NCI-H2029 treated with DMSO at 0.1 percent for 48 hours (cell line): ENCODE results near the gene RRP1.
A peak's percentile ranks its signal among the peaks of the same experiment; 100 is the strongest.

Source experiments
- DNase-seq: peaks from one replicate; lab custom pipeline; 2025; lab: John Stamatoyannopoulos, UW

Gene RRP1

GRCh38 chr21:43801006-43801783 is 11.8 kb downstream of the RRP1 start:
- DNase-seq, result no peak

GRCh38 chr21:43802713-43803313 is 13.4 kb downstream of the RRP1 start:
- no peak for DNase-seq

GRCh38 chr21:43803558-43804300 is 14.4 kb downstream of the RRP1 start:
- no peak for DNase-seq

GRCh38 chr21:43805275-43805800 is 16.0 kb downstream of the RRP1 start:
- no peak for DNase-seq

- DNase-seq, result no peak
Observed at GRCh38 chr21:43806017-43806710, 16.8 kb downstream of the RRP1 start.

GRCh38 chr21:43808367-43808766 is 19.0 kb downstream of the RRP1 start:
- DNase-seq, result no peak

GRCh38 chr21:43808832-43809251 is 19.5 kb downstream of the RRP1 start:
- no peak for DNase-seq

GRCh38 chr21:43809346-43809799 is 20.0 kb downstream of the RRP1 start:
- no peak for DNase-seq

GRCh38 chr21:43809853-43810504 is 20.6 kb downstream of the RRP1 start:
- DNase-seq, result no peak

GRCh38 chr21:43810505-43811261 is 21.3 kb downstream of the RRP1 start:
- DNase-seq, result peak; percentile 50

- no peak for DNase-seq
Observed at GRCh38 chr21:43811262-43812105, 22.1 kb downstream of the RRP1 start.

GRCh38 chr21:43812139-43812821 is 22.9 kb downstream of the RRP1 start:
- no peak for DNase-seq

- DNase-seq, result no peak
Observed at GRCh38 chr21:43812957-43813655, 23.7 kb downstream of the RRP1 start.

GRCh38 chr21:43813656-43813980 is 24.2 kb downstream of the RRP1 start:
- no peak for DNase-seq

GRCh38 chr21:43814215-43815106 is 25.1 kb downstream of the RRP1 start:
- no peak for DNase-seq

GRCh38 chr21:43815107-43815613 is 25.8 kb downstream of the RRP1 start:
- no peak for DNase-seq

- no peak for DNase-seq
Observed at GRCh38 chr21:43815991-43816390, 26.6 kb downstream of the RRP1 start.
